ENCODE measurements around the gene MED27. TPM values are rescaled to one million over a fixed set of nuclear protein-coding genes. Genes with fewer than 3 reads are reported as not detected.
A peak's percentile ranks its signal among the peaks of the same experiment; 100 is the strongest.

The MED27 gene
- total RNA-seq, 2 experiments from 2014 or later, result 25.7 to 28.2 TPM

- no peak for ATAC-seq
- DNase-seq, result no peak
- peaks cover 81% of the 10 kb centered on the region for H3K4me1 Mint-ChIP-seq
- H3K36me3 Mint-ChIP-seq, result peaks cover 29% of the 10 kb centered on the region
- peaks cover 3% of the 10 kb centered on the region for H3K27me3 Mint-ChIP-seq
- no peak overlapping the region for H3K27ac Mint-ChIP-seq
- no peaks in the 10 kb centered on the region for H3K9me3 Mint-ChIP-seq (ENCODE audit: low read depth)
- CTCF ChIA-PET, result interaction anchor here (2.2 kb wide), 1 partner anchor 167 kb away, joined by 5 read pairs; no protein-coding TSS in a partner anchor
- no peak overlapping the region for H3K4me3 Mint-ChIP-seq
Observed at GRCh38 chr9:132003319-132003704, 76.4 kb downstream of the MED27 start.

DNA sequence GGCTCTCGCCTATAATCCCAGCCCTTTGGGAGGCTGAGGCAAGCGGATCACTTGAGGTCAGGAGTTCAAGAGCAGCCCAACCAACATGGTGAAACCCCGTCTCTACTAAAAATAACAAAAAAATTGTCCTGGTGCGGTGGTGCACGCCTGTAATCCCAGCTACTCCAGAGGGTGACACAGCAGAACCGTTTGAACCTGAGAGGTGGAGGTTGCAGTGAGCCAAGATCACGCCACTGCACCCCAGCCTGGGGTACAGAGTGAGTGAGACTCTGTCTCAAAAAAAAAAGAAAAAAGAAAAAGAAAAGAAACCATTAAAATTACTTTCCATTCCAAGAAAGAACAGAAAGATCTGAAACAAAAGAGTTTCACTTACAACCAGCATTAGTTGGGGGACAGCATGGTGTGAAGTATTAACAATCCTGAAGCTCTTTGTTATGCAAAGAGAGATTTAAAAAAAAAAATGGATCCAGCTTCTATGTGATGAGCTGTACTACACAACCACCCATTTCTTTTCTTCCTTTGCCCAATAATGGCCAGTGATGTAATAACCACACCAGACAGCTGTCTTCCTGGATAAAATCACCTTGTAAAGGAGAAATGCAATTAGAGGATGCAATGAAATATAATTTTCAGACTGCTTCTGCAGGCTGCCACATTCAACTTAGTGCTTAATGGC is 76.9 kb downstream of the MED27 start:
- ATAC-seq (no peak), DNase-seq (no peak)
- Mint-ChIP-seq H3K4me3 (no peak overlapping the region), H3K4me1 (peaks cover 77% of the 10 kb centered on the region), H3K36me3 (peaks cover 29% of the 10 kb centered on the region), H3K27me3 (peaks cover 5% of the 10 kb centered on the region), H3K9me3 (ENCODE audit: low read depth) (no peaks in the 10 kb centered on the region), H3K27ac (peak overlapping the region; percentile 48)
- CTCF ChIA-PET, result interaction anchor here (1.7 to 2.2 kb wide), 2 partner anchors 167 to 241 kb away, joined by 4 to 5 read pairs; no protein-coding TSS in a partner anchor

GRCh38 chr9:132001567-132001966 is 78.1 kb downstream of the MED27 start:
- H3K4me1 Mint-ChIP-seq, result peaks cover 65% of the 10 kb centered on the region

GRCh38 chr9:132000659-132001058 is 79.0 kb downstream of the MED27 start:
- Mint-ChIP-seq H3K4me3 (no peak overlapping the region), H3K36me3 (peaks cover 30% of the 10 kb centered on the region), H3K4me1 (peaks cover 58% of the 10 kb centered on the region), H3K27ac (no peak overlapping the region), H3K27me3 (peaks cover 5% of the 10 kb centered on the region), H3K9me3 (ENCODE audit: low read depth) (no peaks in the 10 kb centered on the region)
- no peak for DNase-seq
- CTCF ChIA-PET, result interaction anchor here (0.7 to 1.7 kb wide), 2 partner anchors 21 to 238 kb away, joined by 3 to 4 read pairs; no protein-coding TSS in a partner anchor
- ATAC-seq, result no peak

More at GRCh38 chr9:132001567-132001966, 78.1 kb downstream of the MED27 start:
- Mint-ChIP-seq H3K36me3 (peaks cover 25% of the 10 kb centered on the region), H3K27ac (no peak overlapping the region), H3K4me3 (no peak overlapping the region), H3K27me3 (peaks cover 5% of the 10 kb centered on the region), H3K9me3 (ENCODE audit: low read depth) (no peaks in the 10 kb centered on the region)
- ATAC-seq (no peak), DNase-seq (no peak)
- CTCF ChIA-PET, result interaction anchor here (0.6 to 2.2 kb wide), 4 partner anchors 168 to 927 kb away, joined by 3 to 5 read pairs (median 4); no protein-coding TSS in a partner anchor

DNA sequence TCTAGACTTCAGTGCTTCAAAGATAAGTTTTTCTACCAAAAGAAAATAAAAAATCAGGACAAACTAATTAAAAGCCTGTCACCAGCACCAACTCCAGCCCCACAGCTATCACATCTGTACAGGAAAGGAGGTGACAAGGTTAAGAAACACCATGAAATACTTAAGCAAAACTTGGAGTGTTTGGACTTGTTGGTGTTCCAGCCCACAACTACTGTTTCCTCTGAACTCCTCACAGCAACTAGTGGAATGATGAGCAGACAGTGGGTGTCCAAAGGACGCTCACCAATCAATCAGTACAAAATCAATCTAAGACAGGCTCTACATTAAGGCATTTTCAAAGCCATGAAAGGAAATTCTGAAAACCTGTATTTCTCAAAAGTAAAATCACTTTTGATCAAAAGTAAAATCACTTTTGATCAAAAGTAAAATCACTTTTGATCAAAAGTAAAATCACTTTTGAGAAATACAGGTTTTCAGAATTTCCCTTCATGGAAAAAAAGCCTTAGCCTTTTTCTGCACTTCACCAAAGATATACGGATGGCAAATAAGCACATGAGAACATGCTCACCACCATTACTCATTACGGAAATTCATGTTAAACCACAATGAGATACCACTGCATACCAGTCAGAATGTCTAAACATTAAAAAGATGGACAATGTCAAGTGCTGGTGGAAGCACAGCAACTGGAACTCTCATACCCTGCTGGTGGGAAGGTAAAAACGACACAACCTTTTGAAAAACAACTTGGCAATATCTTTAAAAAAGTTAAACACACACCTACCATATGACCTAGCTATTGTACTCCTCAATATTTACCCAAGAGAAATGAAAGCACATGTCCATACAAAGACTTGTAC is 79.7 kb downstream of the MED27 start:
- CTCF ChIA-PET, result interaction anchor here (0.7 kb wide), 1 partner anchor 21 kb away, joined by 3 read pairs; no protein-coding TSS in a partner anchor
- Mint-ChIP-seq H3K27me3 (peaks cover 5% of the 10 kb centered on the region), H3K4me1 (peaks cover 54% of the 10 kb centered on the region), H3K9me3 (ENCODE audit: low read depth) (no peaks in the 10 kb centered on the region), H3K4me3 (no peak overlapping the region), H3K36me3 (peaks cover 30% of the 10 kb centered on the region), H3K27ac (peak overlapping the region; percentile 25)
- no peak for DNase-seq
- peak; percentile 82 for ATAC-seq

DNA sequence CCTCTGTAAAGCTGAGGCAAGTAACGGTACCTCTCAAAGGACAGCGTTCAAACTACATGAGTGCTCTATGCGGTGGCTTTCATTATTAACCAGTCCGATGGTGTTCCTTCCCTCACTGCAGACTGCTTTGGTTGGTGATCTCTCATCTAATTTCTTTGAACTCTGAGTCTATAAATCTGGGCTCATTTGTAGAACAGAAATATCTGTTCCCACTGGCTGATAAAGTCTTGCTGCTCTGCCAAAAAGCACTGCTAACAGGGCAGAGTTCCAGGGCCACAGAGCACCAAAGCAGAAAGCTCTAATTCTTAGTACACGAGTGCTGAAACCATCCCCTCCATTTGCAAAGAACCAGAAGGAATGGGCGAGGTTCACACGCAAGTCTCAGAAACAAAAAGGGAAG is 81.9 kb downstream of the MED27 start:
- peaks cover 36% of the 10 kb centered on the region for H3K4me1 Mint-ChIP-seq
- H3K9me3 Mint-ChIP-seq (ENCODE audit: low read depth), result no peaks in the 10 kb centered on the region
- H3K27me3 Mint-ChIP-seq, result peaks cover 5% of the 10 kb centered on the region
- DNase-seq (no peak), ATAC-seq (no peak)
- peaks cover 30% of the 10 kb centered on the region for H3K36me3 Mint-ChIP-seq
- no peak overlapping the region for H3K27ac Mint-ChIP-seq
- CTCF ChIA-PET, result no interaction called here
- no peak overlapping the region for H3K4me3 Mint-ChIP-seq

DNA sequence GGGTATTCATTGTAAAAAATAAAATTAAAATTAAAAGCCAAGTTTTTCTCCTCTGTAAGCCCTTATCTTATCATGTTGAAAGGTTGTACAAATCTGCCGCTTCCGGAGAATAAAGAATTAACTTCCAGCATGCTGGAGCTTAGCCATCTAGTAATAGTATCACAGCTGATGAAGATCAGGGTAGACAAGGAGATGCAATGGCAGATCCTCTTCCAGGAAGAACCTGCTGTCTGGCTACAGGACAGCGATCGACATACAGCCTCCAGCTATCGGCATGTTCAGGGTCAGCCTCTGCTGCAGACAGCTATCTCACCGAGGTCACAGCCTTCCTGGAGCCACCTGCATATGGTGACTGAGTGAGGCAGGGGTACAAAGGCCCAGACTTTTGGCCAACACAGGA is 82.6 kb downstream of the MED27 start:
- Mint-ChIP-seq H3K9me3 (ENCODE audit: low read depth) (no peaks in the 10 kb centered on the region), H3K27ac (no peak overlapping the region), H3K36me3 (peaks cover 27% of the 10 kb centered on the region), H3K4me1 (peaks cover 29% of the 10 kb centered on the region), H3K27me3 (peaks cover 3% of the 10 kb centered on the region), H3K4me3 (no peak overlapping the region)
- CTCF ChIA-PET, result interaction anchor here (1.4 kb wide), 1 partner anchor 10 kb away, joined by 3 read pairs; no protein-coding TSS in a partner anchor
- ATAC-seq, result no peak
- DNase-seq, result no peak

DNA sequence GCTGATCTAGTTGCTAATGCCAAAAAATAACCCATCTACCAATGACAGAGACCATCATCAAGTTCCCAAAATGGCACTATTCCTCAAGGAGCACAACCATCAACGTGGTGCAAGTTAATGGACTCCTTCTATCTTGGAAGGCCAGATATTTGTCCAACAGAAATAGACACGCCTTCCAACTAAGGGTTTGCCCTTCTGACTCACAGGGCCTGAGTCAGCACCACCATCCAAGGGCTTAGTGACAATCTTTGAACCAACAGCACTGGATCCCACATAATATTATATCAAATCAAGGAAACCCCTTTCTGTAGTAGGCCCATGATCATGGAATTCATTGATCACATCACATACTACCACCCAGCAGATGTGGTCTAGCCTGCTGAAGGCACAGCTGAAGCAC is 84.3 kb downstream of the MED27 start:
- Mint-ChIP-seq H3K36me3 (peaks cover 13% of the 10 kb centered on the region), H3K27ac (no peak overlapping the region), H3K4me1 (peaks cover 18% of the 10 kb centered on the region), H3K27me3 (peaks cover 2% of the 10 kb centered on the region), H3K4me3 (no peak overlapping the region), H3K9me3 (ENCODE audit: low read depth) (no peaks in the 10 kb centered on the region)
- CTCF ChIA-PET, result no interaction called here
- ATAC-seq (no peak), DNase-seq (no peak)

GRCh38 chr9:131994364-131995125 is 85.1 kb downstream of the MED27 start:
- ATAC-seq, result no peak
- Mint-ChIP-seq H3K4me3 (no peak overlapping the region), H3K27ac (no peak overlapping the region), H3K9me3 (ENCODE audit: low read depth) (no peaks in the 10 kb centered on the region), H3K4me1 (peaks cover 10% of the 10 kb centered on the region), H3K27me3 (peaks cover 2% of the 10 kb centered on the region), H3K36me3 (peaks cover 7% of the 10 kb centered on the region)
- DNase-seq, result no peak
- CTCF ChIA-PET, result no interaction called here

DNA sequence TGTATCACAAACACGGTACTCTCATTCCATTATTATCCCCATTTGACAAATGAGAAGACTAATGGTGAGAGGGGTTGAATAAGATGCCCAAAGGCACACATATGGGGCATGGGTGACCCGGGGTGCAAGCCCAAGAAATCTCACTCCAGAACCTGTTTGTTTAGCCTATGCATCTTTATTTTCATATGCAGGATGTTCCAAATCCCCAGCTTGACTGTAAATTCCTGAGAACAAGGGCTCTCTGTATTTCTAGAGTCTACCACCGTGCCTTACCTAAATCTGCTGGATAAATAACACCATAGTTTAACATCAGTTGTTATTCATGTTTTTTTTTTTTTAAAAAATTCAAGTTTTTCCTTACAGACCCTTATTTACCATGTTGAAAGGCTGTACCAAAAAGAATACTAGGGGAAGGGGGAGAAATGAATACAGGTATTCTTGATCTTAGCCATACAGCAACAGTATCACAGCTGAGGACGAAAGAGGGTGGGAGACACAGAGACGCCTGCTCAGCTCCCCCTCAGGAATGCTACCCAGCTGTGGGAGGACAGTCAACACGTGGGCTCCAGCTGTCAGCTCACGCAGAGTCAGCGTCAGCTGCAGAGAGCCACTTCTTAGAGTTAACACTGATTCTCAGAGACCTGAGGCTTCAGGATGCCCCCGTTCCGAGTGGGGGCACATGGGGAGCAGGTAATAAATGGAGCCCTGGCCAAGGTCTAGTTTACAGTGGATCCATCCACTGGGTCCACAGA is 86.6 kb downstream of the MED27 start:
- no peaks in the 10 kb centered on the region for H3K4me1 Mint-ChIP-seq

GRCh38 chr9:131987232-131987631 is 92.4 kb downstream of the MED27 start:
- no peak for DNase-seq
- Mint-ChIP-seq H3K4me3 (no peak overlapping the region), H3K9me3 (ENCODE audit: low read depth) (no peaks in the 10 kb centered on the region), H3K36me3 (no peaks in the 10 kb centered on the region), H3K27me3 (no peaks in the 10 kb centered on the region), H3K4me1 (no peaks in the 10 kb centered on the region), H3K27ac (no peak overlapping the region)
- CTCF ChIA-PET, result no interaction called here
- no peak for ATAC-seq

More for the DNA sequence above, 86.6 kb downstream of the MED27 start:
- Mint-ChIP-seq H3K27me3 (peaks cover 2% of the 10 kb centered on the region), H3K27ac (no peak overlapping the region), H3K36me3 (peaks cover 6% of the 10 kb centered on the region), H3K4me3 (no peak overlapping the region), H3K9me3 (ENCODE audit: low read depth) (no peaks in the 10 kb centered on the region)
- CTCF ChIA-PET, result no interaction called here
- DNase-seq (no peak), ATAC-seq (no peak)

DNA sequence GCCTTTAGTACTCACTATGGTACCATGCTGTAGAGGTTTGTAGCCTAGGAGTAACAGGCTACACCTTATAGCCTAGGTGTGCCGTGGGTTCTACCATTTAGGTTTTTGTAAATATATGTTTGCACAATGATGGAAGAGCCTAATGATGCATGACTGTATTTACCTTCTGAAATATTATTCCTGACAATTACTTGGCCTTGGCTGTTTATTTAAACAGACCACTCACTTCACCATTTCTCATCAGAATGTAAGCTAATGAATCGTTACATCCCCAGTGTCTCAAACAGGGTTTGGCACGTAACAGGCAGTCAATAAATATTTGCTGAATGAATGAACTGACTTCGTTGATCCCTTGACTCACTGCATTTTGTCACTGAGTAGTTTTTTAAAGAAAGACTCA is 93.1 kb downstream of the MED27 start:
- Mint-ChIP-seq H3K4me1 (no peaks in the 10 kb centered on the region), H3K36me3 (no peaks in the 10 kb centered on the region), H3K4me3 (no peak overlapping the region), H3K27ac (no peak overlapping the region), H3K9me3 (ENCODE audit: low read depth) (no peaks in the 10 kb centered on the region), H3K27me3 (no peaks in the 10 kb centered on the region)
- ATAC-seq (no peak), DNase-seq (no peak)
- CTCF ChIA-PET, result no interaction called here

- Mint-ChIP-seq H3K9me3 (ENCODE audit: low read depth) (no peaks in the 10 kb centered on the region), H3K27me3 (no peaks in the 10 kb centered on the region), H3K4me3 (no peak overlapping the region), H3K36me3 (no peaks in the 10 kb centered on the region), H3K27ac (no peak overlapping the region), H3K4me1 (no peaks in the 10 kb centered on the region)
- no peak for DNase-seq
- CTCF ChIA-PET, result no interaction called here
- ATAC-seq, result no peak
Observed at GRCh38 chr9:131986089-131986488, 93.6 kb downstream of the MED27 start.

All from activated CD8-positive, alpha-beta memory T cell treated with anti-CD3 and anti-CD28 coated beads, Interleukin-2, amount 10 ng/mL, durations not matched to agents 7 days and 5 days (primary cell).